GM12801 (cell line): ENCODE results near the gene ZNF516.

Experiments used
- TF ChIP-seq, protein P1 (sequence below): IDR thresholded peaks from one replicate; pipeline ENCODE4 v1.5.1; 2011; ENCODE audit warnings: control low read depth; ENCODE audit not compliant: insufficient read length; ENCODE audit errors: extremely low read depth

ZNF516 gene

DNA sequence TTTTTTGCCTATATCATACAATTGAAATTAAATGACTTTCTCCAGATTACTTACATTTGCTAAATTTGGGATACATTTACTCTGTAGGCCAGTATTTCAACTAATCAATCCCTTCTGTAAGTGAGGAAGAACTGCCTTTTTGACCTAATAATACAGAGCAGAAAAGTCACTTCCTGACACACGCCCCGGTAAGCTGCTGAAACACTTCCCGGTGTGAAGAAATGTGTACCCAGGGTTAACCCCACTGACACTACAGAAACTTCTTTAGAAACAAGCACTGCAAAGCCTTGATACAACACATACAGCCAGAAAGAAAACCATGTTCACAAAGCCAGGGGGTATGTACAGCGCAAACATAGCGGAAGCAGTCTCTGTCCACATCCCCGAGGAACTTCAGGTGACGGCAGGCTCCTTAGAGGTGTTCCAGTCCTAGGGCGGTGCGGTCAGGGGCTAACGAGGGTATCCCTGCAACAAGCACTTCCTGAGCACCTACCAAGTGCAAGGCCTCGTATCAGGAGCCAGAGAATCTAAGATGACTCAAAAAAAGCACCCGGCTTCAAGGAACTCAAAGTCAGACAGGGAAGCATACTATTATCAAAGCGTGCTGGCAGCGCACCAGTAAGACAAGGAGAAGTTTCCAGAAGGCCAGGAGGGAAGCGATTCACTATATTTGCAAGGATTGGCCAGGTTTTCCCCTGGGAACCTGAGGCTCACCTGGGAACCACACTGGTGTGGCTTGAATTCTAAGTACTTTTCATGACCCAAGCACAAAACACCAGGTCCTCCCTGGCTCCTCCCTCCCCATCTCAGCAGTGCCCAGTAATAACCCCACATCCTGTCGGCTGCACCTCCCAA lies 46.6 kb downstream of the ZNF516 start:
- TF ChIP-seq, protein P1, sequence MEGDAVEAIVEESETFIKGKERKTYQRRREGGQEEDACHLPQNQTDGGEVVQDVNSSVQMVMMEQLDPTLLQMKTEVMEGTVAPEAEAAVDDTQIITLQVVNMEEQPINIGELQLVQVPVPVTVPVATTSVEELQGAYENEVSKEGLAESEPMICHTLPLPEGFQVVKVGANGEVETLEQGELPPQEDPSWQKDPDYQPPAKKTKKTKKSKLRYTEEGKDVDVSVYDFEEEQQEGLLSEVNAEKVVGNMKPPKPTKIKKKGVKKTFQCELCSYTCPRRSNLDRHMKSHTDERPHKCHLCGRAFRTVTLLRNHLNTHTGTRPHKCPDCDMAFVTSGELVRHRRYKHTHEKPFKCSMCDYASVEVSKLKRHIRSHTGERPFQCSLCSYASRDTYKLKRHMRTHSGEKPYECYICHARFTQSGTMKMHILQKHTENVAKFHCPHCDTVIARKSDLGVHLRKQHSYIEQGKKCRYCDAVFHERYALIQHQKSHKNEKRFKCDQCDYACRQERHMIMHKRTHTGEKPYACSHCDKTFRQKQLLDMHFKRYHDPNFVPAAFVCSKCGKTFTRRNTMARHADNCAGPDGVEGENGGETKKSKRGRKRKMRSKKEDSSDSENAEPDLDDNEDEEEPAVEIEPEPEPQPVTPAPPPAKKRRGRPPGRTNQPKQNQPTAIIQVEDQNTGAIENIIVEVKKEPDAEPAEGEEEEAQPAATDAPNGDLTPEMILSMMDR = no peak

- TF ChIP-seq, protein P1 = no peak
These were observed 47.7 kb downstream of the ZNF516 start for GRCh38 chr18:76447258-76447890.

GRCh38 chr18:76446321-76447257 lies 48.5 kb downstream of the ZNF516 start:
- TF ChIP-seq, protein P1 = no peak

DNA sequence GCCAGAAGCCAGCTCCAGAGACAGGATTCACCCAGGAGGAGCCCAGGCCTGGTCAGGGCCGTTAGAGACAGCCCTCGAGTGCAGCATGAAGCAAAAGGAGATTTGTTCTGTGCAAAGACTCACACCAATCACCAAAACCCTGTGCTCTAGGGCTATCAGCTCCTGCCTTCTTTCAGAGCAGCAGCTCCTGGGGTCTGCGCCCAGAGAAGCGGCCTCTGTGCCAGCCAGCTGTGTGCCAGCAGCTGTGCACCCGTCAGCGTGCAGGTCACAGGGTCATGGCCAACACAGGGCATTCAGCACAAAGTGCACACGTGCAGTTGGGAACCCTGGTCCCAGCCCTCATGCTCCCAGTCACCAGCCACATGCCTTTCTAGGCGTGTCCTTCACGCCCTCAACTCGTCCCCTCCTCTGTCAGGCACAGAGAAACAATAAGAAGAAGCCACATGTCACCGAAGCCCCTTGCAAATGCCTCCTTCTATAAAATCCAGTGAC lies 49.3 kb downstream of the ZNF516 start:
- TF ChIP-seq, protein P1 = no peak

DNA sequence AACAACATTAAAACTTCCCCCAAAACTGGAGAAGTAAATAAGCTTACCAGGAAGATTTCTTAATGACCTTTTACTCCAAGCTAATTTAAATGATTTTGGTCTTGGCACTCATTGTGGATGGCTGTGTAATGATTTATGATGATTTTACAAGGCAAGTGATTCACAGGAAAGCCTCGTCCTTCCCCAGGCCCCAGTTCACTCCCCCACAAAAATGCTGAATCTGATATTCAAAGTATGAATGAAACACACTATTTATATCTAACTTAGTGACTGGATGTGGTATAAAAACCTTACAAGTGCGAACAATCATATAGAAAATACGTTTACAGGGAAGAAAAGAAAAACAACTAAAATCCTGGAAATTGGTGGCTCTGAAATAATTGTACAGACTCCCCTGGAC lies 49.8 kb downstream of the ZNF516 start:
- TF ChIP-seq, protein P1 = no peak

DNA sequence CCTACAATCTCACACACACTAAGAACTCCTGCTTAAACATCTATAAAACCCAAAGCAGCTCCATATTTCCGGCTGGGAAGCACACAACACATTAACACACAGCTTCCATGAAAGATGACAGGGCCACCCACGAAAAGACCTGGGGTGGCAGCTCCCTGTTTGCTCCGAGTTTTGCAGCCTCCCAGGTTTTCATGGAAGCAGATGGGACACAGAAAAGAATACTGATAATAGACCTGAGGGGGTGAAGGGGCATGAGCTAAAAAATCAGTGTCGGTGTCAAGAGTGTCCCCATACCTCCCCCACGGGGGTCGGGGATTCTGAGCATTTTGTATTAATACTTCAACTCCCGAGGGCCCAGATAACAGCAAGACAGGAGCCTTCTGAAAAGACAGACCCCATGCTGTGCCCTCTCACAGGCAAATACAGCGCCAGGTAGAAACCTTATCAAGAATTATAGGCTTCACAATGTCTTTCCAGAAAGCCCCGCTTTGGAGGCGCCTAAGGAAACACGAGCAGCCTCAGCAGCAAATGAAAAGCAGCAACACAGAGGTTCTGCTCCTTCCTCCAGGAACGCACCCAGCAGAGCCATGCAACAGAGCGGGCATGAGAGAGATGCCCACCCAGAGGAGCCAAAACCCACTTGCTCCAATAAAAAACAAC lies 50.5 kb downstream of the ZNF516 start:
- TF ChIP-seq, protein P1 = no peak
